Endothelial cell of umbilical vein (primary cell): Measurements from ENCODE around the gene FSTL1.

ENCODE experiments used
- EZH2 ChIP-seq: IDR thresholded peaks from 2 replicates; pipeline ENCODE4 v1.6.1; 2012; ENCODE audit warnings: borderline replicate concordance, low read depth, mild to moderate bottlenecking, moderate library complexity, low read length, inconsistent platforms; ENCODE audit not compliant: severe bottlenecking
- GATA2 ChIP-seq: IDR thresholded peaks from 2 replicates; pipeline ENCODE4 v1.7.0; 2011; ENCODE audit warnings: low read depth, mild to moderate bottlenecking, moderate library complexity, mixed read lengths, low read length; ENCODE audit not compliant: insufficient read length, insufficient read depth
- MYC ChIP-seq: IDR thresholded peaks from one replicate; pipeline ENCODE4 v1.6.1; 2011; ENCODE audit warnings: mild to moderate bottlenecking, low read depth, low read length
- POLR2A ChIP-seq: IDR thresholded peaks from 2 replicates; pipeline ENCODE4 v1.6.1; 2012; ENCODE audit warnings: low read depth, mild to moderate bottlenecking, control low read depth, low read length
- POLR2AphosphoS5 ChIP-seq: IDR thresholded peaks from 2 replicates; pipeline ENCODE4 v1.6.1; 2012; ENCODE audit warnings: low read depth, mild to moderate bottlenecking, control low read depth, low read length, moderate library complexity; ENCODE audit not compliant: insufficient read depth
- TF ChIP-seq, protein P1 (sequence below), 2 donors: IDR thresholded peaks; 1 replicate in 1 of 2; 2 replicates in 1 of 2; pipeline ENCODE4 v1.5.1; 2011; ENCODE audit warnings: low read length in 2 of 2, mild to moderate bottlenecking in 2 of 2, moderate library complexity in 2 of 2, control low read depth in 1 of 2, inconsistent platforms in 1 of 2, low read depth in 1 of 2; ENCODE audit not compliant: insufficient read depth in 1 of 2; ENCODE audit errors: extremely low read depth in 1 of 2
- TF ChIP-seq, protein P2 (sequence below): IDR thresholded peaks from 2 replicates; pipeline ENCODE4 v1.6.1; 2011; ENCODE audit not compliant: insufficient read depth, insufficient read length

DNA sequence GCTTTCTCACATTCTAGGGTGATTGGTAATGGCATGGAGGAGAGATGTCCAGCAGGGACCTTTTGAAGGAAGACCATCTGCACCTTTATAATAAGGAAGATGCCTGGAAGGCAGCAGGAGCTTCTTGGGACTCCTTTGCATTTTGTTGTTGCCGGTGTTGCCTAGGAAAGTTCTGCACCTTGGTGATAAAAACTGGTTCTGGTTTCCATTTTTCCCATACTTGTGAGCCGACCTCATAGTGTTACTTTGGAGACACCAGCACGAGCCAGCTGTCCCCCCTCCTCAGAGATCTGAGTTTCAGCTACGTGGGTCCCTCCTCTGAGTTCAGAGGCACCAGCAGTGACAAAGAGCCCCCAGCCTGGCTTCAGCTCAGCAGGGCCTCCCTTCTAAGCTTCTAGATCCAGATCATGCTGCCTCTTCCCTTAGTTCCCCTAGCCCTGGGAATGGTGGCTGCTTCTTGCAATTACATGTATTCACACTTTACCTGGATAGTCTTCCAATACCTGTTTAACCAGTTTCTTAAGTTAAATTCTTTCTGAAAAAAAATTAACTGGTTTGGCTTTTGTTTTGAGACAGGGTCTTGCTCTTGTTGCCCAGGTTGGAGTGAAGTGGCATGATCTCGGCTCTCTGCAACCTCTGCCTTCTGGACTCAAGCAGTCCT is 18.0 kb upstream of the FSTL1 start:
- TF ChIP-seq POLR2AphosphoS5 (no peak), EZH2 (no peak), POLR2A (no peak), GATA2 (no peak), MYC (no peak)
- TF ChIP-seq, protein P1, sequence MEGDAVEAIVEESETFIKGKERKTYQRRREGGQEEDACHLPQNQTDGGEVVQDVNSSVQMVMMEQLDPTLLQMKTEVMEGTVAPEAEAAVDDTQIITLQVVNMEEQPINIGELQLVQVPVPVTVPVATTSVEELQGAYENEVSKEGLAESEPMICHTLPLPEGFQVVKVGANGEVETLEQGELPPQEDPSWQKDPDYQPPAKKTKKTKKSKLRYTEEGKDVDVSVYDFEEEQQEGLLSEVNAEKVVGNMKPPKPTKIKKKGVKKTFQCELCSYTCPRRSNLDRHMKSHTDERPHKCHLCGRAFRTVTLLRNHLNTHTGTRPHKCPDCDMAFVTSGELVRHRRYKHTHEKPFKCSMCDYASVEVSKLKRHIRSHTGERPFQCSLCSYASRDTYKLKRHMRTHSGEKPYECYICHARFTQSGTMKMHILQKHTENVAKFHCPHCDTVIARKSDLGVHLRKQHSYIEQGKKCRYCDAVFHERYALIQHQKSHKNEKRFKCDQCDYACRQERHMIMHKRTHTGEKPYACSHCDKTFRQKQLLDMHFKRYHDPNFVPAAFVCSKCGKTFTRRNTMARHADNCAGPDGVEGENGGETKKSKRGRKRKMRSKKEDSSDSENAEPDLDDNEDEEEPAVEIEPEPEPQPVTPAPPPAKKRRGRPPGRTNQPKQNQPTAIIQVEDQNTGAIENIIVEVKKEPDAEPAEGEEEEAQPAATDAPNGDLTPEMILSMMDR (IDR thresholded peaks at IDR 0.05; ENCODE audit: extremely low read depth in 1 of 2, insufficient read depth in 1 of 2, low read depth in 1 of 2, low read length in 2 of 2), result no peak
- TF ChIP-seq, protein P2, sequence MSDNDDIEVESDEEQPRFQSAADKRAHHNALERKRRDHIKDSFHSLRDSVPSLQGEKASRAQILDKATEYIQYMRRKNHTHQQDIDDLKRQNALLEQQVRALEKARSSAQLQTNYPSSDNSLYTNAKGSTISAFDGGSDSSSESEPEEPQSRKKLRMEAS, result no peak
